ENCODE measurements around the gene PSME1.

Gene PSME1

DNA sequence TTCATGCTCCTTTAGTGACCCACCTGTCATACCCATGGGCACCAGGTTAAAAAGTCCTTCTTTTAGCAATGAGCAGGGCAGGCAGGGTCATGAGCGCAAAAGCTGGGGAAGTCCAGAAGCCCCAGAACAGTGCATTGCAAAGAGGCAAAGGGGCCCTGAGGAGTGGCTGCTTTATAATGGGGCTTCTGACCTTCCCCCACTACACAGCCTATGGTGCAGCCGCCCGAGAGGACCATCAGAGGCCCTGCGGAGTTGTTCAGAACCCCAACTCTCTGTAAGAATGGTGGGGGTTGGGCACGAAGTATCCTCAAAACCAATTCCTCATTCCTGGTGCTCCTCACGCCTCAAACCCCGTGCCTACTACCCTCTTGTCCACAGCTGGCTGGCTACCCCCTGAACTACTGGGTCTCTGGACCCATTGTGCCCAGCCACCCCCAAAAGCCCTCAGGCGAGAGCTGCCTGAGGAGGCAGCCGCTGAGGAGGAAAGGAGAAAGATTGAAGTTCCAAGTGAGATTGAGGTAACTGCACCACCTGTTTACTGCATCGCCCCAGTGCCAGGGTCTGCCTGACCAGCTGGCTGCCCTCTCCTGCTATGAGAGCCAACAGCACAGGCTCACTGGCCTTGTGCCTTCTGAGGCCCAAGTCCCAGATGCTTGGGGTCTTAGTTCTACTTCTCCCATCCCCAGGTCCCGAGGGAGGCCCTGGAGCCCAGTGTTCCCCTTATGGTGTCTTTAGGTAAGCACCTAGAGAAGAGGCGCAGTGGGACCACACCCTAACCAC is 42.6 kb downstream of the PSME1 start:
- H3K27ac ChIP-seq: no peak overlapping the region
- TF ChIP-seq ZFX (IDR thresholded peaks at IDR 0.05): no peak
- TF ChIP-seq, protein P1, sequence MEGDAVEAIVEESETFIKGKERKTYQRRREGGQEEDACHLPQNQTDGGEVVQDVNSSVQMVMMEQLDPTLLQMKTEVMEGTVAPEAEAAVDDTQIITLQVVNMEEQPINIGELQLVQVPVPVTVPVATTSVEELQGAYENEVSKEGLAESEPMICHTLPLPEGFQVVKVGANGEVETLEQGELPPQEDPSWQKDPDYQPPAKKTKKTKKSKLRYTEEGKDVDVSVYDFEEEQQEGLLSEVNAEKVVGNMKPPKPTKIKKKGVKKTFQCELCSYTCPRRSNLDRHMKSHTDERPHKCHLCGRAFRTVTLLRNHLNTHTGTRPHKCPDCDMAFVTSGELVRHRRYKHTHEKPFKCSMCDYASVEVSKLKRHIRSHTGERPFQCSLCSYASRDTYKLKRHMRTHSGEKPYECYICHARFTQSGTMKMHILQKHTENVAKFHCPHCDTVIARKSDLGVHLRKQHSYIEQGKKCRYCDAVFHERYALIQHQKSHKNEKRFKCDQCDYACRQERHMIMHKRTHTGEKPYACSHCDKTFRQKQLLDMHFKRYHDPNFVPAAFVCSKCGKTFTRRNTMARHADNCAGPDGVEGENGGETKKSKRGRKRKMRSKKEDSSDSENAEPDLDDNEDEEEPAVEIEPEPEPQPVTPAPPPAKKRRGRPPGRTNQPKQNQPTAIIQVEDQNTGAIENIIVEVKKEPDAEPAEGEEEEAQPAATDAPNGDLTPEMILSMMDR (conservative IDR thresholded peaks at IDR 0.05): no peak

DNA sequence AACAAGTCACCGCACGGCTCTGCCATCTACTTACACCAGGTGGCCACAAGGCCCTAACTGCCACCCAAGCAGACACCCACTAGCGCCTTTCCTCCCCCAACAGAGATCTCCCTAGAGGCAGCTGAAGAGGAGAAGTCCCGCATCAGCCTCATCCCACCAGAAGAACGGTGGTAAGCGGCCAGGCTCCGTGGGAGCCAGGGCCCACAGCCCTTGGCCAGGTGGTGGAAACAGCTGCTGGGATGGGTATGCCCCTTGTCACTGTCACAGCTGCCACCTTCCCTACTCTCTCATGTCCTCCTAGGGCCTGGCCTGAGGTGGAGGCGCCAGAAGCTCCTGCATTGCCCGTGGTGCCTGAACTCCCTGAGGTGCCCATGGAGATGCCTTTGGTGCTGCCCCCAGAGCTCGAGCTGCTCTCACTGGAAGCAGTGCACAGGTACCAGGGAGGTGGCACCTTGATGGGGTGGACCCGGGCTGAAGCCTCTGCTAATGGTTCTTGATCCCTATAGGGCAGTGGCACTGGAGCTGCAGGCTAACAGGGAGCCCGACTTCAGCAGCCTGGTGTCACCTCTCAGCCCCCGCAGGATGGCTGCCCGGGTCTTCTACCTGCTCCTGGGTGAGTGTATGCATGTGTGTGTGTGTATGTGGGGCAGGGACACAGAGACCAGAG is 43.4 kb downstream of the PSME1 start:
- TF ChIP-seq, protein P1 (conservative IDR thresholded peaks at IDR 0.05): no peak
- TF ChIP-seq ZFX (IDR thresholded peaks at IDR 0.05): no peak
- H3K27ac ChIP-seq: no peak overlapping the region

DNA sequence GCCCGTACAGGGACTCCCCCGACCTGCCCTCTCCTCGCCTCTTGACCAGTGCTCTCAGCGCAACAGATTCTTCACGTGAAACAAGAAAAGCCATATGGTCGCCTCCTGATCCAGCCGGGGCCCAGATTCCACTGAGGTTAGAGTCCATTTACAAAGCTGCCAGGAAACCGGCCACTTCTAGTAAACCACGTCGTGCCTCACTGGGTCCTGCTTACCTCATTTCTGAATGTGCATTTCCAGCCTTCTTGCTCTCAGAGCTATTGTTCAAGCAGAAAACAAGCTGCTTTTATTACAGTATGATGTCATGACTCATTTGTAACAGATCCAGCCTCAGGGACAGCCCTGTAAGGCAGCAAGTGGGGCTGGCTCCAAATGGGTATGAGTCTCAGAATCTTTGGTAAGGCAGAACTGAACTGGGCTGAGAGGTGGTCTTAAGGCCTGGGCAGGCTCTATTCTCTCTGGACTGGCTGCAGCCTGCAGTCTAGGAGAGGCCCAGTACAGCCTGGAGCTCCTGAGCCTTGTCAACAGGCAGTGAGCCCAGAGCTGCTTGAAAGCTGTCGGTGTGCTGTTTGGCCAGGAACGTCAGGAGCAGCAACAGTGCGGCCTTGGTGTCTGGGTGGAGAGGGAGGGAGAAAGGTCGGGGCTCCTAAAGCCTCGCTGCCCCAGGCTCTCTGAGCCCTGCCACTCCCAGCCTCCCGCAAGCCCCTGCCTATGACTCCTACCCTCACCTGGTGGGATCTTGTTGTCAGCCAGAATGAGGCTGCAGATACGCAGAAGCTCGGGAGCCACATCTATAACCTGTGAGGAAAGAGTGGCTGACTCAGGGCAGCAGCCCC is 44.2 kb downstream of the PSME1 start:
- no peak overlapping the region for H3K27ac ChIP-seq
- TF ChIP-seq ZFX (IDR thresholded peaks at IDR 0.05): no peak
- TF ChIP-seq, protein P1 (conservative IDR thresholded peaks at IDR 0.05): no peak

DNA sequence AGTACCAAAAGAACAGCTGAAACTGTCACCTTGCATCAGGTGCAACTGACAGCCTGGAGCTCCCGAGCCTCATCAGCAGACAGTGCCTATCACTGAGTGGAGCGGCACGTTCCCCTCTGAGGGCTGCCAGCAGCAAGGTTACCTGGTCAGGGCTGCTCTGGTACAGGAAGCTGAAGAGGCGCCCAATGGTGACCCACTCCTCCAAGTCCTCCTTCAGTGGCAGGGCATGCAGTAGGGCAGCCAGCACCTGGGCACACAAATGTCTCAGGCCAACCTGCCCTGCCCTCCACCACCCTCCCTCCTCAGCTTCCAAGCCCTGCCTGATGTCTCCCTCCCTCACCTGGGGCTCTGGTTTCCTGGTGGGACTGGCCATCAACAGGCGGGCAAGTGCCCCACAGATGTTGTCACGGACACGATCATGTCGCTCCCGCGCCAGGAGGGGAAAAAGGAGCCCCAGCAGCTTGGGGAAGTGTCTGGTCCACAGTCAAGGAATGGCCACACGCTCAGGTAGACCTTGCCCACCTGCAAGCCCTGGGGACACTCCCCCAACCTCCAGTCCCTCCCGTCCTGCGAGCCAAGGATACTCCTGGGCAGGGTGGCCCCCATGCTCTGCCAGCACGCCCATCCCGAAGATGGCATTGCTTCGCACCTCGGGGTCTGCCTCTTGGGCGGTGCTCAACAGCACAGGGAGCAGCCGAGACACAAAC is 45.5 kb downstream of the PSME1 start:
- H3K27ac ChIP-seq: no peak overlapping the region
- TF ChIP-seq ZFX (IDR thresholded peaks at IDR 0.05): no peak
- TF ChIP-seq, protein P1 (conservative IDR thresholded peaks at IDR 0.05): no peak

DNA sequence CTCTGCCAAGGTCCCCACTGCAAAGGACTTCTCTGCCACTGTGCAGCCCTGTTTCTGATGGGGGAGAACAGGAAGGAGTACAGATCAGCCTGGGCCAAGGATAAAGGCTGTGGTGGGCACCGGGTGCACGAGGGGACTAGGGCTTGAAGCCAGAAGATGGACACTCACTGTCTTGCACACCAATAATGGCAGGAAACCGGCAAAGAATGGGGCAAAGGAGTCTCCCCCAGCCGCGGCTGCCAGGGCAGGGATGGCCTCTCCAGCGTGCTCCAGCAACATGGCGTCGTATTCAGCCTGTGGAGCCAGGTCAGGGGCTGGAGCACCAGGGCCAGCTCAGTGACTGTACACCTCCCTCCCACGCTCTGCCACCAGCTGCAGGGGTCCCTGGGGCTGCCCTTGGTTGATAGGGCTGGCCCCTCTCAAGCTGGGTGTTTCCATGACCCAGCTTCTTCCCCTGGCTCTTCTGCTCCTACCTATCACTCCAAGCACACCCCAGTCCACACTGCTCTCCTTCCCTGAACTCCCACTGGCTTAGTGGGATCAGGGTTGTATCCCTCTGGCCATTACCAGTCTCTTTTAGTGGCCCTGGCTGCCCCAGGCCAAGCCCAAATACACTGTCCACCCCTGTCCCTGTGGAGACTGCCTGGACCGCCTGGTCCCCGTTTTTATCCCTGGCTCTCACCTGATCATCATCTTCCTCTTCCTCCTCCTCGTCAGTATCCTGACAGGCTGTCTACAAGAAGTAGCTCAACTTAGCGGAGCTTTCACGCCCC is 46.3 kb downstream of the PSME1 start:
- TF ChIP-seq, protein P1 (conservative IDR thresholded peaks at IDR 0.05): no peak
- TF ChIP-seq ZFX (IDR thresholded peaks at IDR 0.05): no peak
- H3K27ac ChIP-seq: no peak overlapping the region

DNA sequence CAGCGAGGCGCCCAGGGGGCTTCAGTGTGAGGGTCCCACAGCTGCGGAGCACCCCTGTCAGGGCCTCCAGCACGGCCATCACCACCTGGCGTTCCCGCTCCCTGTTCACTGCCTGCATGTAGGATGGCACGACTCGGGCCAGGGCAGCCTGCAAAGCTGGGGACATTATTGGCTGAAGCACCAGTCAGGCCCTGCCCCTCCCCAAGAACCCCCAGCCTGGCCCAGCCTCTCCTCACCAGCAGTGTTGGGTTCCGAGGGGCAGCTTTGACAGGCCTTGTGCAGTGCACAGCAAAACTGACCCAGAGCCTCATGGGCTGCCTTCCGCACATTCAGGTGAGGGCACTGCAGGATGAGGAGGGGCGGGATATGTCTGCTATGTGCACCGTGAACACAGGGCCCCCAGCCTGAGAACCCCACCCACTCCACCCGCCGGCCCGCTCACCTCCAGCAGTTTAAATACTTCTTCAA is 47.1 kb downstream of the PSME1 start:
- H3K27ac ChIP-seq: no peak overlapping the region
- TF ChIP-seq, protein P1 (conservative IDR thresholded peaks at IDR 0.05): no peak
- TF ChIP-seq ZFX (IDR thresholded peaks at IDR 0.05): no peak

All from C4-2B (cell line).